Transverse colon (tissue), 4 donors: Measurements from ENCODE around the gene DENND1C. TPM values are rescaled to one million over a fixed set of nuclear protein-coding genes. Genes with fewer than 3 reads are reported as not detected.

Experiments
- DNase-seq: peaks from one replicate; pipeline ENCODE4 v3.0.0-alpha.2; 2019
- H3K27ac ChIP-seq, 4 donors: fragments of 200-600 bp; sonication (generic); 2 replicates each; pipeline ENCODE4 v1.5.1; 2016 to 2018; ENCODE audit warnings: inconsistent platforms in 4 of 4
- H3K27me3 ChIP-seq: fragments of 200-600 bp; sonication (generic); 2 replicates; pipeline ENCODE4 v1.5.1; 2017; ENCODE audit warnings: inconsistent platforms
- H3K36me3 ChIP-seq, 4 donors: fragments of 200-600 bp; sonication (generic); 2 replicates each; pipeline ENCODE4 v1.5.1; 2017 to 2019; ENCODE audit warnings: inconsistent platforms in 4 of 4
- H3K4me1 ChIP-seq, 4 donors: fragments of 200-600 bp; sonication (generic); 2 replicates each; pipeline ENCODE4 v1.5.1; 2017 to 2020; ENCODE audit warnings: inconsistent platforms in 4 of 4
- H3K4me3 ChIP-seq, 4 donors: fragments of 200-600 bp; sonication (generic); 1 replicate in 1 of 4; 2 replicates in 3 of 4; pipeline versions ENCODE4 v1.5.1 to v1.6.1; 2017 to 2019; ENCODE audit warnings: inconsistent platforms in 4 of 4
- H3K9me3 ChIP-seq, 2 donors: fragments of 200-600 bp; sonication (generic); 2 replicates each; pipeline ENCODE4 v1.5.1; 2017 to 2019; ENCODE audit warnings: inconsistent platforms in 2 of 2
- EP300 ChIP-seq: sonication (generic); formaldehyde crosslinking; IDR thresholded peaks from one replicate; pipeline ENCODE4 v1.6.1; 2017; ENCODE audit warnings: antibody characterized with exemption, low read depth
- POLR2A ChIP-seq: fragments of 450-650 bp; IDR thresholded peaks from one replicate; pipeline ENCODE4 v1.6.1; 2016; ENCODE audit warnings: antibody characterized with exemption, mild to moderate bottlenecking, moderate library complexity
- POLR2AphosphoS5 ChIP-seq, 3 donors: sonication (generic); formaldehyde crosslinking; IDR thresholded peaks; one replicate each; pipeline ENCODE4 v1.6.1; 2016; ENCODE audit warnings: antibody characterized with exemption in 3 of 3
- WGBS, 2 donors: methylation state at CpG; one replicate each; pipeline ENCODE4 v1.1.5; 2018; ENCODE audit warnings: low coverage in 1 of 2; 5-methylcytosine and 5-hydroxymethylcytosine counted together
- in situ Hi-C, 4 donors: fragments of 200-750 bp; cut with MboI; loops; one replicate each; pipeline versions ENCODE4 v1.15.0 to v1.15.1; 2017; ENCODE audit warnings: low sequenced_read_pairs in 3 of 4, low pct_ligation_motif_present in 1 of 4, low pct_unique_long_range_greater_than_20kb in 1 of 4
- intact Hi-C: fragments of 100-400 bp; cut with DNase I; formaldehyde crosslinking; loops from one replicate; pipeline ENCODE4 v1.15.1; 2023; ENCODE audit warnings: low total_unique reads
- total RNA-seq, 4 donors: library from RNA; depleted of rRNA; stranded (reverse); fragments of >200 nt; gene quantifications; one replicate each; pipeline ENCODE4 v1.1.0, GENCODE V29; 2016
- TF ChIP-seq, protein P1 (sequence below), 5 experiments: fragments of 200-600 bp in 3 of 5; fragments of 450-650 bp in 2 of 5; sonication (generic) in 3 of 5; IDR thresholded peaks; 1 replicate in 2 of 5; 2 replicates in 3 of 5; pipeline ENCODE4 v1.5.1; 2016 to 2017; ENCODE audit warnings: antibody characterized with exemption in 5 of 5, inconsistent platforms in 3 of 5, mild to moderate bottlenecking in 2 of 5, moderate library complexity in 1 of 5

The DENND1C gene
- total RNA-seq, 4 donors from 2014 or later: 0.40 to 7.5 (median 5.0) TPM

DNA sequence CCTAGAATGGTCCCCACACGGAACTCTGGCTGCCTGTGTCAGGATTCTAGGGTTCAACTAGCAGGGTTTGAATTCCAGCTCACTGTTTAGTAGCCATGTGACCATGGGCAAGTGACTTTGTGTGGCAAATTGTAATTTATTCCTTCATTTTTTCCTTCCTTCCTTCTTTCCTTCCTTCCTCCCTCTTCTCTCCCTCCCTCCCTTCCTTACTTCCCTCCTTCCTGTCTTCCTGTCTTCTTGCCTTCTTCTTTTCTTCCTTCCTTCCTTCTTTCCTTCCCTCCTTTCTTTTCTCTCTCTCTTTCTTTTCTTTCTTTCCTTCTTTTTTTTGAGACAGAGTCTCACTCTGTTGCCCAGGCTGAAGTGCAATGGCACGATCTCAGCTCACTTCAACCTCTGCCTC lies 8.5 kb upstream of the DENND1C start:
- no peaks in the 10 kb centered on the region for H3K36me3 ChIP-seq
- in situ Hi-C loops (no loop called here), intact Hi-C loops (no loop called here)
- no peaks in the 10 kb centered on the region for H3K9me3 ChIP-seq
- no peaks in the 10 kb centered on the region for H3K27me3 ChIP-seq
- no peak overlapping the region for H3K27ac ChIP-seq
- H3K4me3 ChIP-seq: no peak overlapping the region
- TF ChIP-seq EP300 (no peak), POLR2A (no peak), POLR2AphosphoS5 (IDR thresholded peaks at IDR 0.05) (no peak)
- TF ChIP-seq, protein P1, sequence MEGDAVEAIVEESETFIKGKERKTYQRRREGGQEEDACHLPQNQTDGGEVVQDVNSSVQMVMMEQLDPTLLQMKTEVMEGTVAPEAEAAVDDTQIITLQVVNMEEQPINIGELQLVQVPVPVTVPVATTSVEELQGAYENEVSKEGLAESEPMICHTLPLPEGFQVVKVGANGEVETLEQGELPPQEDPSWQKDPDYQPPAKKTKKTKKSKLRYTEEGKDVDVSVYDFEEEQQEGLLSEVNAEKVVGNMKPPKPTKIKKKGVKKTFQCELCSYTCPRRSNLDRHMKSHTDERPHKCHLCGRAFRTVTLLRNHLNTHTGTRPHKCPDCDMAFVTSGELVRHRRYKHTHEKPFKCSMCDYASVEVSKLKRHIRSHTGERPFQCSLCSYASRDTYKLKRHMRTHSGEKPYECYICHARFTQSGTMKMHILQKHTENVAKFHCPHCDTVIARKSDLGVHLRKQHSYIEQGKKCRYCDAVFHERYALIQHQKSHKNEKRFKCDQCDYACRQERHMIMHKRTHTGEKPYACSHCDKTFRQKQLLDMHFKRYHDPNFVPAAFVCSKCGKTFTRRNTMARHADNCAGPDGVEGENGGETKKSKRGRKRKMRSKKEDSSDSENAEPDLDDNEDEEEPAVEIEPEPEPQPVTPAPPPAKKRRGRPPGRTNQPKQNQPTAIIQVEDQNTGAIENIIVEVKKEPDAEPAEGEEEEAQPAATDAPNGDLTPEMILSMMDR (IDR thresholded peaks at IDR 0.05): no peak
- WGBS, 2 donors: 73% methylated on average over 2 of the region's 2 CpGs; no CpG with 5 or more reads in 1 of the 2 donors
- H3K4me1 ChIP-seq: no peaks in the 10 kb centered on the region
- no peak for DNase-seq

DNA sequence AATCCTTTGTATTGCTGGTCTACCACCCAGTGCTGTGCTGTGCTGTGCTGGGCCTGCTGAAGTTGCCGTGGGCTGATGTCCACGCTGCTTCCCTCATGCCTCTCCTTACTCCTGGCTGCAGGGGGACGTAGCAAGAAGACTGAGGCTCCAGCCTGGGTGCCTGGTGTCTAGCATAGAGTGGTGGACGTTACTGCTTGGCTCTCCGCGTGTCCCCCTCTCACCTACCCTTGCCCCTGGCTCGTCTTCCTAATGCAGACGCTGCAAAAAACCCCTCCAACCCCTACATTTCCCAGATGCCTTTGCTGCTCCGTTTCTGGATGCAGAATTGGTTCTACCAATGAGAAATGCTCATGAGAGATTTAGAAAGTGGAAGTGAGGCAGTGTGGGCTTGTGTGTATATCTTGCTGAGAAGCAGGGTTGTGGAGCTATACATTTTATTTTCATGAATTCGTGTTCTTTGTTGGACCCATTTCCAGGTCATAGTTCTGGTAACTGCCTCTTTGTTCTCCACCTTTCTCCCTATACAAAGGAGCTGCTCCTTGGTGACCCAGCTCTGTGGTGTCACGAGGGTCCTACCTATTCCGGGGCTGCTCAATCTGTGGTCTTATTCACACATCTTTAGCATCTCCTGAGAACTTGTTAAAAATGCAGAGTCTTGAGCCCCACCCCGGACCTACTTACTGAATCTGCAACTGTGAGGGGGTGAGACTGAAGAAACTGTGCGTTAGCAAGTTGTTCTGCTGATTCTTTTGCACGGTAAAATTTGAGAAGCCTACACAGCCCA lies 7.9 kb upstream of the DENND1C start:
- 52 to 60% methylated on average over 3 to 15 of the region's 15 CpGs for WGBS, 2 donors
- intact Hi-C loops (no loop called here), in situ Hi-C loops (no loop called here)
- DNase-seq: no peak
- H3K9me3 ChIP-seq: no peaks in the 10 kb centered on the region
- no peaks in the 10 kb centered on the region for H3K4me1 ChIP-seq
- H3K4me3 ChIP-seq: peak overlapping the region in 1 of 4 donors; percentile 2
- no peaks in the 10 kb centered on the region for H3K36me3 ChIP-seq
- H3K27ac ChIP-seq: no peak overlapping the region
- no peaks in the 10 kb centered on the region for H3K27me3 ChIP-seq
- TF ChIP-seq EP300 (no peak), POLR2AphosphoS5 (IDR thresholded peaks at IDR 0.05) (no peak), POLR2A (no peak)
- TF ChIP-seq, protein P1 (IDR thresholded peaks at IDR 0.05): no peak

- TF ChIP-seq POLR2A (no peak), EP300 (no peak), POLR2AphosphoS5 (IDR thresholded peaks at IDR 0.05) (no peak)
- TF ChIP-seq, protein P1 (IDR thresholded peaks at IDR 0.05): no peak
- in situ Hi-C loops: no loop called here
Measured at GRCh38 chr19:6484831-6485230, 3.2 kb upstream of the DENND1C start.

GRCh38 chr19:6484230-6484629 lies 2.6 kb upstream of the DENND1C start:
- intact Hi-C loops: no loop called here
- Histone ChIP-seq H3K27me3 (no peaks in the 10 kb centered on the region), H3K4me1 (peaks cover 0 to 3% (median 0%) of the 10 kb centered on the region in 4 donors), H3K27ac (no peak overlapping the region), H3K36me3 (no peaks in the 10 kb centered on the region), H3K9me3 (no peaks in the 10 kb centered on the region), H3K4me3 (no peak overlapping the region)
- TF ChIP-seq POLR2AphosphoS5 (IDR thresholded peaks at IDR 0.05): no peak
- no peak for TF ChIP-seq EP300
- TF ChIP-seq, protein P1 (IDR thresholded peaks at IDR 0.05): no peak
- no peak for TF ChIP-seq POLR2A
- 91 to 100% methylated on average over 4 to 8 of the region's 8 CpGs for WGBS, 2 donors
- in situ Hi-C loops: no loop called here
- DNase-seq: no peak

More at GRCh38 chr19:6484831-6485230, 3.2 kb upstream of the DENND1C start:
- peaks cover 0 to 3% (median 0%) of the 10 kb centered on the region in 4 donors for H3K4me1 ChIP-seq
- H3K4me3 ChIP-seq: no peak overlapping the region
- H3K27ac ChIP-seq: no peak overlapping the region
- H3K36me3 ChIP-seq: no peaks in the 10 kb centered on the region
- WGBS, 2 donors: 88 to 93% methylated on average over 4 to 7 of the region's 7 CpGs
- no peaks in the 10 kb centered on the region for H3K27me3 ChIP-seq
- no peak for DNase-seq
- H3K9me3 ChIP-seq: no peaks in the 10 kb centered on the region
- intact Hi-C loops: no loop called here
